NOMO-1 treated with DMSO at 0.1 percent for 48 hours (cell line): ENCODE results near the gene ILK.

Experiments
- DNase-seq: peaks from one replicate; lab custom pipeline; 2025; ENCODE audit not compliant: unreplicated experiment; lab: John Stamatoyannopoulos, UW

Gene ILK

DNA sequence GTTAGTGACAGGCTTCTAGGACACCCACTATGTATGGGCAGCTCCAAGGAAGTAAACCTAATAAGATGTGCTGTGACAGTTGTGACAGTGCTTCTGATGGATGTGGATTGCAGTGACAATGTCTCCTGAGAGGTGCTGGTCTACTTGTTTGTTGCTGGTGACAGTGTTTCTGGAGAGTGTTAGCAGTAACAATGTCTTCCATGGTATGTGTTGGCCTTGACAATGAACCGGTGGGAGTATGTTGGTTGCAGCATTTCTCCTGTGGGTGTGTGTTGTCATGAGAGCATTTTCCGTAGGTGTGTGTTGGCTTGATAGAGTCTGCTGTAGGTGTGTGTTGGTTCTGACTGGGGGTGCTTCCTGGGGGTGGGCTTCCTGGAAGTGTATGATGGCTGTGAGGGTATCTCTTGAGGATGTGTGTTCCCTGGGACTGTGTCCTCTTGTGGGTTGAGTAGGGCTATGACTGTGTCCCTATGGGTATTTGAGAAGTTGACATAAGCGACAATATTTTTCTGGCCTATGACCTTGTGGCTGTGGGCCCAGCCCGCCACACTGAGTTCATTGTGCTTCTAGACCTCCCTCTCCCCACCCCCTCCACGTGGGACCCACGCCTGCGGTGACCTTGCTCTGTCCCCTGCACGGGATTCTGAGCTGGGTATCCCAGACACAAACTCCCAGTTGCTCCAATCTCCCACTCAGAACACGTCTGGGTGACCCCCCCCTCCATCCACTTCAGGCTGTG, 50.9 kb downstream of the ILK start:
- DNase-seq: no peak

DNA sequence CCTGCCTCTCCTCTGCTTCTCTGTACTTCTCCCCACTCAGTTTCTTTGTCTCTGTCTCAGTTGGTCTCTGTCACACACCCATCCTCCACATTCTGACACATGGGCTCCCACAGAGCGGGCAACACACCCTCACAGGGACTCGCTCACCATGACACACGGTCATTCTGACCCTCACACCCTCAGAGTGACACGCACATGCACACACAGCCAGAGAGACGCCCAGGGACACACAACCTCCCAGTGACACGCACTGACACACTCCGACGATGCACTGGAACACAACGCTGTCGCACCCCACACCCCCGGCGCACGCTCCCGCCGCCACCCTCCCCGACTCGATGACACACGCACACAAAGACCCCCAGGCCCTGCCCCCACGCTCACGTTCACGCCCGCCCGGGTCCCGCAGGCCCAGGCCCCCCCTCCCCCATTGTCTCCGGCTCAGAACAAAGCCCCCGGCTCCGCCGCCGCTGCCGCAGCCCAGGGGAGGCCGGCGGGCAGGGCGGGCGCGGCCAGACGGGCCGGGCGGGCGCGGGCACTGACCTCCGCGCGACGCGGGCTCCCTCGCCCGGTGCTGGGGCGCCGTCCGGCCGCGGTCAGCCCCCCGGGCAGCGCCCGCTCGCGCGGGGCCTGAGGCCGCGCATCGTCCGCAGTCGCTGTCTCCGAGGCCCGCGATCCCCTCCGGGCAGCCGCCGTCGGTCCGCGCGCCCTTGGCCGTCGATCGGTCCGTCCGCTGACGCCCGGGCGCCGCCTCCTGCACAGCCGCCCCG, 51.6 kb downstream of the ILK start:
- no peak for DNase-seq

GRCh38 chr11:6655790-6656583, 52.4 kb downstream of the ILK start, which contains the start of gene DCHS1:
DCHS1 (minus strand) TSS chr11:6655809; CDS start chr11:6641613, 14,196 bp downstream.
- no peak for DNase-seq

DNA sequence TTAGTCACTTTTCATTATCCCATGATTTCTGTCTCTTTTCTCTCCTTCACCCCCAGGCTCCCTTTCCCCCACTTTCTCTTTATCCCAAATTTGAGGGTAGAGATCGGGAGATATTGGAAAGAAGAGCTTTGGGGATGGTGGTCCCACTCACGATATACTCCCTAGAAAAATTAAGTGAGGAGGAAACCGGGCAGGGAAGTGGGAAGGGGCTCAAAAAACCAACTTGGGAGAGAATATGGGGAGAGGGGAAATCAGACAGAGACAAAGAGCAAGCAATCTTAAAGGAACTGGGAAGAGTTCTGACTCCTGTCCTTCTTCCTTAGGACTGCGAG, 53.0 kb downstream of the ILK start:
- no peak for DNase-seq

GRCh38 chr11:6656936-6657335, 53.4 kb downstream of the ILK start:
- DNase-seq: no peak

GRCh38 chr11:6657346-6657745, 53.8 kb downstream of the ILK start:
- no peak for DNase-seq

DNA sequence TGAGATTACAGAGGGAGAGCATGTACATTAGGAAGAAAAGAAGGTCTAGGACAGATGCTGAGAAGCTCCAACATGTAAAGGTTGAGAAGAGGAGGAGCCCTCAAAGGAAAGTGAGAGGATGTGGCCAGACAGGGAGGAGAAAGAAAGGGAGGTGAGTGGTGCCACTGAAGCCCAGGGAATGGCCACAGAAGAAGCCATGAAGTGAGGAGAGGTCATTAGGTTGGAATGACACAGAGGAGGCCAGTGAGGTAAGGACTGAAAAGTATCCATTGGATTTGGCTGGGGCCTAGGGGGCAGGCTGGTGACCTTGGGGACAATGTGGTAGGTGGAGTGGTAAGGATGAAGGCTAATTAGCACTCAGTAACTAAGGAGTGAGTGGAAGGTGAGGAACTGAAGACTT, 55.1 kb downstream of the ILK start:
- DNase-seq: no peak
